Measurements from ENCODE around the gene PRRT4. TPM values are rescaled to one million over a fixed set of nuclear protein-coding genes. Genes with fewer than 3 reads are reported as not detected.

PRRT4 gene
- total and polyA plus RNA-seq, 2 of the 13 experiments (the other 11 are each of a cell fraction or from before 2014, with no cell fraction given), result not detected

DNA sequence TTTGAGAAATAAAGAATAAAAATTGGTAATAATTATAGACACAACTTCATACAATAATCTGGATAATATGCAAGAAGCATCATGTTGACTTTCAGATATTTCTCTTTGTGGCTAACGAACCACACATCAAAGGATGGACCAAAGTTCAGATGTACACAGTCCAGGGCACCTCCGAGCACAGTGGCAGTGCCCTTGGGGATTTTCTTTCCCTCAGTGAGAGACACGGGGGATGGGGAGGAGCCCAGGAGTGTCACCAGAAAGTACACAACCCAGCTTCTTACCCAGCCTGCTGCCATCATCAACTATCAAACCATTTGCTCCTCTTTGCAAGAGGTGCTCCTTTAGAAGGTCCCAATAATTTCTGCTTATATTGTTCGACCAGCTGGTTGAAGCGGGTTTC, 51.0 kb downstream of the PRRT4 start (continued):
- TF ChIP-seq CREB1 (IDR thresholded peaks at IDR 0.05) (no peak), CREB1 (CRISPR knock-in tag; IDR thresholded peaks at IDR 0.05) (peak; percentile 44; the same call in 1 of the 2 replicates), TAF1 (CRISPR knock-in tag; IDR thresholded peaks at IDR 0.05) (no peak), ZNF350 (CRISPR knock-in tag; IDR thresholded peaks at IDR 0.05; ENCODE audit: borderline replicate concordance, low read depth) (no peak), HOXA7 (CRISPR knock-in tag; IDR thresholded peaks at IDR 0.05) (no peak), THAP11 (CRISPR knock-in tag; IDR thresholded peaks at IDR 0.05) (0 out of 2 replicates have a peak, but pooled peaks have one; percentile 25), ZNF766 (CRISPR knock-in tag; IDR thresholded peaks at IDR 0.05; ENCODE audit: borderline replicate concordance) (no peak), ARNT (IDR thresholded peaks at IDR 0.05) (no peak), BORCS8-MEF2B (CRISPR knock-in tag; IDR thresholded peaks at IDR 0.05) (no peak), EHMT2 (IDR thresholded peaks at IDR 0.05; ENCODE audit: borderline replicate concordance, low read depth, low read length) (no peak), FOSL1 (CRISPR knock-in tag; IDR thresholded peaks at IDR 0.05; ENCODE audit: borderline replicate concordance) (no peak), RXRB (CRISPR knock-in tag; IDR thresholded peaks at IDR 0.05; ENCODE audit: borderline replicate concordance) (peak; percentile 83), ZNF260 (CRISPR knock-in tag; IDR thresholded peaks at IDR 0.05; ENCODE audit: borderline replicate concordance, low read depth) (no peak), SALL2 (CRISPR knock-in tag; IDR thresholded peaks at IDR 0.05) (no peak)
- TF ChIP-seq, protein P1, sequence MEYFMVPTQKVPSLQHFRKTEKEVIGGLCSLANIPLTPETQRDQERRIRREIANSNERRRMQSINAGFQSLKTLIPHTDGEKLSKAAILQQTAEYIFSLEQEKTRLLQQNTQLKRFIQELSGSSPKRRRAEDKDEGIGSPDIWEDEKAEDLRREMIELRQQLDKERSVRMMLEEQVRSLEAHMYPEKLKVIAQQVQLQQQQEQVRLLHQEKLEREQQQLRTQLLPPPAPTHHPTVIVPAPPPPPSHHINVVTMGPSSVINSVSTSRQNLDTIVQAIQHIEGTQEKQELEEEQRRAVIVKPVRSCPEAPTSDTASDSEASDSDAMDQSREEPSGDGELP (IDR thresholded peaks at IDR 0.05; ENCODE audit: borderline replicate concordance, low read depth), result no peak
- TF ChIP-seq, protein P2, sequence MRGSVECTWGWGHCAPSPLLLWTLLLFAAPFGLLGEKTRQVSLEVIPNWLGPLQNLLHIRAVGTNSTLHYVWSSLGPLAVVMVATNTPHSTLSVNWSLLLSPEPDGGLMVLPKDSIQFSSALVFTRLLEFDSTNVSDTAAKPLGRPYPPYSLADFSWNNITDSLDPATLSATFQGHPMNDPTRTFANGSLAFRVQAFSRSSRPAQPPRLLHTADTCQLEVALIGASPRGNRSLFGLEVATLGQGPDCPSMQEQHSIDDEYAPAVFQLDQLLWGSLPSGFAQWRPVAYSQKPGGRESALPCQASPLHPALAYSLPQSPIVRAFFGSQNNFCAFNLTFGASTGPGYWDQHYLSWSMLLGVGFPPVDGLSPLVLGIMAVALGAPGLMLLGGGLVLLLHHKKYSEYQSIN (CRISPR knock-in tag; IDR thresholded peaks at IDR 0.05; ENCODE audit: borderline replicate concordance), result no peak
- TF ChIP-seq, protein P3, sequence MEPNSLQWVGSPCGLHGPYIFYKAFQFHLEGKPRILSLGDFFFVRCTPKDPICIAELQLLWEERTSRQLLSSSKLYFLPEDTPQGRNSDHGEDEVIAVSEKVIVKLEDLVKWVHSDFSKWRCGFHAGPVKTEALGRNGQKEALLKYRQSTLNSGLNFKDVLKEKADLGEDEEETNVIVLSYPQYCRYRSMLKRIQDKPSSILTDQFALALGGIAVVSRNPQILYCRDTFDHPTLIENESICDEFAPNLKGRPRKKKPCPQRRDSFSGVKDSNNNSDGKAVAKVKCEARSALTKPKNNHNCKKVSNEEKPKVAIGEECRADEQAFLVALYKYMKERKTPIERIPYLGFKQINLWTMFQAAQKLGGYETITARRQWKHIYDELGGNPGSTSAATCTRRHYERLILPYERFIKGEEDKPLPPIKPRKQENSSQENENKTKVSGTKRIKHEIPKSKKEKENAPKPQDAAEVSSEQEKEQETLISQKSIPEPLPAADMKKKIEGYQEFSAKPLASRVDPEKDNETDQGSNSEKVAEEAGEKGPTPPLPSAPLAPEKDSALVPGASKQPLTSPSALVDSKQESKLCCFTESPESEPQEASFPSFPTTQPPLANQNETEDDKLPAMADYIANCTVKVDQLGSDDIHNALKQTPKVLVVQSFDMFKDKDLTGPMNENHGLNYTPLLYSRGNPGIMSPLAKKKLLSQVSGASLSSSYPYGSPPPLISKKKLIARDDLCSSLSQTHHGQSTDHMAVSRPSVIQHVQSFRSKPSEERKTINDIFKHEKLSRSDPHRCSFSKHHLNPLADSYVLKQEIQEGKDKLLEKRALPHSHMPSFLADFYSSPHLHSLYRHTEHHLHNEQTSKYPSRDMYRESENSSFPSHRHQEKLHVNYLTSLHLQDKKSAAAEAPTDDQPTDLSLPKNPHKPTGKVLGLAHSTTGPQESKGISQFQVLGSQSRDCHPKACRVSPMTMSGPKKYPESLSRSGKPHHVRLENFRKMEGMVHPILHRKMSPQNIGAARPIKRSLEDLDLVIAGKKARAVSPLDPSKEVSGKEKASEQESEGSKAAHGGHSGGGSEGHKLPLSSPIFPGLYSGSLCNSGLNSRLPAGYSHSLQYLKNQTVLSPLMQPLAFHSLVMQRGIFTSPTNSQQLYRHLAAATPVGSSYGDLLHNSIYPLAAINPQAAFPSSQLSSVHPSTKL (CRISPR knock-in tag; IDR thresholded peaks at IDR 0.05), result peak; percentile 97
- TF ChIP-seq, protein P4, sequence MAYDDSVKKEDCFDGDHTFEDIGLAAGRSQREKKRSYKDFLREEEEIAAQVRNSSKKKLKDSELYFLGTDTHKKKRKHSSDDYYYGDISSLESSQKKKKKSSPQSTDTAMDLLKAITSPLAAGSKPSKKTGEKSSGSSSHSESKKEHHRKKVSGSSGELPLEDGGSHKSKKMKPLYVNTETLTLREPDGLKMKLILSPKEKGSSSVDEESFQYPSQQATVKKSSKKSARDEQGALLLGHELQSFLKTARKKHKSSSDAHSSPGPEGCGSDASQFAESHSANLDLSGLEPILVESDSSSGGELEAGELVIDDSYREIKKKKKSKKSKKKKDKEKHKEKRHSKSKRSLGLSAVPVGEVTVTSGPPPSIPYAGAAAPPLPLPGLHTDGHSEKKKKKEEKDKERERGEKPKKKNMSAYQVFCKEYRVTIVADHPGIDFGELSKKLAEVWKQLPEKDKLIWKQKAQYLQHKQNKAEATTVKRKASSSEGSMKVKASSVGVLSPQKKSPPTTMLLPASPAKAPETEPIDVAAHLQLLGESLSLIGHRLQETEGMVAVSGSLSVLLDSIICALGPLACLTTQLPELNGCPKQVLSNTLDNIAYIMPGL (CRISPR knock-in tag; IDR thresholded peaks at IDR 0.05; ENCODE audit: borderline replicate concordance in 1 of 2, low read depth in 1 of 2), result no peak

All from HepG2 (cell line).